CD4-positive, alpha-beta T cell treated with Interleukin-2 at 100 ng/mL for 4 hours (primary cell): ENCODE data around the gene CERS1.

Experiments
- DNase-seq: peaks from one replicate; pipeline ENCODE4 v3.0.0-alpha.2; 2020; ENCODE audit warnings: low spot score

CERS1 gene

GRCh38 chr19:18898607-18899408 lies 2.9 kb upstream of the CERS1 start:
- DNase-seq: no peak

DNA sequence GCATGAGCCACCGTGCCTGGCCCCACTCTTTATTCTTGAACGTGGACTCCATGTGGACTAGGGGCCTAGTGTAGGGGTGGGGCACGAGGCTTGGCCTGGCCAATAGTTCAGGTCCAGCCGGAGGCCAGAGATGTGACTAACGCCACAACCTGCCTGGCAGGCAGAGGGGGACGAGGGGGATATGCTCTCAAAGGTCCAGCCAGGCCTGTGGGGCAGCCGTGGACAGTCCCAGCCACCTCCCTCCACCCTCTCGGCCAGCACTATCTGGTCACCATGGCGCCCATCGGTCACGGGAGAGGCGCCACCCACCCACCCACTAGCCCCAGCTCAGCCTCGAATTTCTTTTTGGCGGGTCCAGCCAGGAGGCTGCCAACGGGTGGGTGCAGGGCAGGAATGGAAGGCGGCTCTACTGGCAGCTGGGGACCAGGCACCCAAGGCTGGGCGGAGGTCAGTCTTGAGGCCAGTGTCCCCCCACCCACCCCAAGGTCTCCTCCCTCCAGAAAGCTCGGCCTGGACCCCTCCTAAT lies 2.2 kb upstream of the CERS1 start:
- no peak for DNase-seq

DNA sequence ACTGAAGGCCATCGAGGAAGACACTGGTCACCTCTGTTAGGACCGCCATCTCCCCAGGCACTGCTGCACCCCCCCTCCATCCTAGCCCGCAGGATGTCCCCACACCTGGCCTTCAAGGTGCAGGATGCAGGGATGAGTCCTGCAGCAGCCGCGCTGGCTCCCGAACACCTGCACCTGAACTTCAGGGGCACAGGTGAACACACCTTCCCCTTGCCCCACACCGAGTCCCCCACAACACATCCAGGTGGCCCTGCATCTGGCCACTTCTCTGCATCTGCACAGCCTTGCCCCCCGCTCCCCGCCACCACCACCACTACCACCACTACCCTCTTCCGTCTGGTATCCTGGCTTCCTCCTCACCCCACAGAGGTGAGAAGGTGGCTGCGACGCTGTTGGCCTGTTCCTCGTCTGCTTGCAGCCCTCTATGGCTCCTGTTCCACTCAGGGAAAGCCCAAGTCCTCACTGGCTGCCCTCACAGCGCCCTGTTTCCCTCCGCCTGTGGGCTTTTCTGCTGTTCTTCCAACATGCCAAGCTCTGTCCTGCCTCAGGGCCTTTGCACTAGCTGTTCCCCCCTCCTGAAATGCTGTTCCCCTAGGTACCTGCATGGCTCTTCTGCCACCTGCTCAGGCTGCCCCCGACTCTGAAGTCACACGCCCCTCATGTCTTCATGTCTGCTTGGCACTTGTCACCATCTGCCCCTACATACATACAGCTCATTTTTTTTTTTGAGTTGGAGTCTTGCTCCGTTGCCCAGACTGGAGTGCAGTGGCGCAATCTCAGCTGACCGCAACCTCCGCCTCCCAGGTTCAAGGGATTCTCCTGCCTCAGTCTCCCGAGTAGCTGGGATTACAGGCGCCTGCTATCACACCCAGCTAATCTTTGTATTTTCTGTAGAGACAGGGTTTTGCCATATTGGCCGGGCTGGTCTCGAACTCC lies 1.4 kb upstream of the CERS1 start:
- no peak for DNase-seq

DNA sequence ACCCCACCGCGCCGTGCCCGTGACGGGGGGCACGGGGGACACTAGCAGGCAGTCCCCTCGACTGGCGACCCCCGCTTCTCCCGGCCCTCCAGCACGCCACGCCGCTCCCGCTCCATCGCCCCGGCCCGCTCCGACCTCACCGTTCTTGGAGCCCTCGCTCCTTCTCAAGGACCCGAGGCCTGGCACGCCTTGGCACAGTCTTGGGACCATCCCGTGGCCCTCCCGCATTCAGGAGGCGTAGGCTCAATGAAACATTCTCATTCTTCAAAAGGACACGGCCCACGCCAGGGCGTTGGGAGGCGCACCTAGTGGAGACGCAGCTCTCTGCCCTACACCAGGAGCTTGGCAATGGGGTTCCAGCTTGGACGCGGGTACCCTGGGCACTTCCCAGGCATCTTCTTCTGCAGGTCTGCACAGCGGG lies 473 bp upstream of the CERS1 start:
- DNase-seq: no peak

GRCh38 chr19:18895038-18895823 lies 727 bp downstream of the CERS1 start:
- no peak for DNase-seq

DNA sequence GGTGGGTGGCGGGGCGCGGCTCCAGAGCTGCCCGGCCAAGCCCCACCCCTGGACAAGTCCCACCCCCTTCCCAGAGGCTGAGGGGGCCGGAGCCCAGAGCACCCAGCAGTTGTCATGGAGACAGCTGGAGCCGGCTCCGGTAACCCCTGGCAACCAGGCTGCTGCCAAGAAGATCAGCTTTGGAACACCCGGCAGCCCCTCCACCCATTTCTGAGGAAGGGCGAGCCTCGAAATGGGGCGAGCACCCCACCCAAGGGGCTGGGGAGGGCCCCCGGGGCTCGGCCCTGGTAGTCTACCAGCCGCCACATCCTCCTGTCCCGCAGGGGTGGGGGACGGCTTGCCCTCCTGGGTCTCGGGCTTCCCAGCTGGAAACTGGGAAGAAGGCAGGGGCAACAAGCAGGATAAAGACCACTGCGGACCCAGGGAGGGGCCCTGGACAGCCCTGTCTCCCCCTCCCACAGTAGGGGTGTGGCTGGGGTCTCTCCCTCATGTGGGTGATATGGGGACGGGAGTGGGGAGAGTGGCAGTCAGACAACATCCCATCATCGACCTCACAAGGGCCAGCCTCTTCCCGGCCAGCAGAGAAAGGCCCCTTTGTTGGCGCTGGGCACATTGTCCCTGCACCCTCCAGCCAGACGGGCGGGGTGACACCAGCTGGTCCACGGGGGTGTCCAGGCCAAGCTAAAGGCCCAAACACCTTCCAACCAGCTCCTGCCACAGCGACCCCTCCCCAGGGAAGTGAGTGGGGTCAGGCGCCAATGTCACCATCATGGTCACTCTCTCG lies 1.5 kb downstream of the CERS1 start:
- DNase-seq: no peak

DNA sequence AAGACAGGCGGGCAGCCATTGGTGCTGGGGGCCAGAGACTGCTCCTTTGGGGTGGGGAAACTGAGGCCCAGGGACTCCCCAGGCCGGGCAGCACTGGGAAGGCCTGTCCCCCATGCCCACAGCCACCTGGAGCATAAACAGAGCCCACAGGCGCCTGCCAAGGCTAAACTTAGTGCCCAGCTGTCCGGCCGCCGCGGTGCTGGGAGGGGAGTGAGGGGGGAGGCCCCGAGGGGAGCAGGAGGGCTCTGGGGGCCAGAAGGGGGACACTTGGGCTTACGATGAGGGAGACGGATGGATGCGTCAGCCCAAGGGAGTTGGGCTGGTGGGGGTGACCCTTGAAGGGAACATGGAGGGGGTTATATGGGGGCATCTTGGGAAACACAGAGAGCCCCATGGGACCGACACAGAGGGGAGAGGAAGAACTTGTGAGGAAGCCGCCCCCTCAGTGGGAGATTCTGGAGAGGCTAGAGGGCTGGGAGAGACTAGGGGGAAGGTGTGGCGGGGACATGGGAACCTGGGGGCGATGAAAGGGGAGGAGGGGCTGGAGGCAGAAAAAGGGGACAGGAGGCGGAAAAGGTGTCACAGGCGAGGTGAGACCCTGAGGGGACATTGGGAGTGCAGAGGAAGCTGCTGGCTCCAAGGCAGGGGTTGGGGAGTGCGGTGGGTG lies 2.2 kb downstream of the CERS1 start:
- DNase-seq: no peak

- DNase-seq: no peak
These were observed 5.8 kb downstream of the CERS1 start for GRCh38 chr19:18889949-18890745.

DNA sequence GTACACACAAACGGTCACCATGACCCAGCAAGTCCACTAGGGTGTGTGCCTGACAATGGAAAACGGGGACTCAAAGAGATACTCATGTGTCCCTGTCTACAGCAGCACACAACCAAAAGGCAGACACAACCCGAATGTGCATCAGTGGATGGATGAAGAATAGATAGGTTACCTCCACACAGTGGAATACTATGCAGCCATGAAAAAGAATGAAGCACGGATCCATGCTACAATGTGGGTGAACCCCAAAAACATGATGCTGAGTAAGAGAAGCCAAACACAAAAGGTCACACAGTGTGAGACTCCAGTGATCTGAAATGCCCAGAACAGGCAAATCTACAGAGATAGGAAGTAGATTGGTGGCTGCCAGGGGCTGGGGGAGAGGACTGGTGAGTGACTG lies 9.0 kb downstream of the CERS1 start:
- DNase-seq: no peak

DNA sequence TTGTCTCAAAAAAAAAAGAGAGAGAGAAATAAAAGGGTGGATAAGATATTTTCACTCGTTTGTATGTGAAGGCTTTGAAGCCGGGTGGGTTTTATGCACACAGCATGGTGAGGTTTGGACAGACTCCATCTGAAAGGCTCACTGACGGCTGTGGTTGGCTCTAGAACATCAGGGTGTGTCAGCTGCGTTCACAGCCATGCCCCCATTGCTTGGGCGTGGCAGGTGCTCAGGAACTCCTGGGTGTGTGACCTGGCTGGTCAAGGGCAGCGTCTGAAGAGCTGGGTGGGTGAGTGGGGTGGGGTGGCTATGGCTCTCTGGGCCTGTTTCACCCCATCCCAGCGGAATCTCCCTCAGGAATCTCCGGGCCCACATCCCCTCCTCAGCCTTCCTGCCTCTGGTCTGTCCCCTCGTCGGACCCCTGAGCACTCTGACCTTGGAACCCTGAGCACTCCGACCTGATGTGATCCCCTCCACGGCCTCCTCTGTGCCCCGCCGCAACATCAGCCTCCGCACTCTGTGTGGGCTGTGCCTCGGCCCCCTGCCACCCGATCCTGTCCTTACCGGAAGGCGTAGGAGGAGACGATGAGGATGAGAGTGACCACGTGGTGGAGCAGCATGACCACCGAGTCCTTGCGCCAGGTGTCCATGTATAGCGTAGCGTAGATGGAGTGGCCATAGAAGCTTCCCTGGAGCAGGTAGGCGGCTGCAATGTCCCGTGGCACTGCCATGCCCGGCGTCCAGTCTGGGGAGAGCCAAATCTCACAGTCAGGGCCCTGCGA lies 12.2 kb downstream of the CERS1 start:
- no peak for DNase-seq

- DNase-seq: no peak
These were observed 14.5 kb downstream of the CERS1 start for GRCh38 chr19:18881491-18881890.

DNA sequence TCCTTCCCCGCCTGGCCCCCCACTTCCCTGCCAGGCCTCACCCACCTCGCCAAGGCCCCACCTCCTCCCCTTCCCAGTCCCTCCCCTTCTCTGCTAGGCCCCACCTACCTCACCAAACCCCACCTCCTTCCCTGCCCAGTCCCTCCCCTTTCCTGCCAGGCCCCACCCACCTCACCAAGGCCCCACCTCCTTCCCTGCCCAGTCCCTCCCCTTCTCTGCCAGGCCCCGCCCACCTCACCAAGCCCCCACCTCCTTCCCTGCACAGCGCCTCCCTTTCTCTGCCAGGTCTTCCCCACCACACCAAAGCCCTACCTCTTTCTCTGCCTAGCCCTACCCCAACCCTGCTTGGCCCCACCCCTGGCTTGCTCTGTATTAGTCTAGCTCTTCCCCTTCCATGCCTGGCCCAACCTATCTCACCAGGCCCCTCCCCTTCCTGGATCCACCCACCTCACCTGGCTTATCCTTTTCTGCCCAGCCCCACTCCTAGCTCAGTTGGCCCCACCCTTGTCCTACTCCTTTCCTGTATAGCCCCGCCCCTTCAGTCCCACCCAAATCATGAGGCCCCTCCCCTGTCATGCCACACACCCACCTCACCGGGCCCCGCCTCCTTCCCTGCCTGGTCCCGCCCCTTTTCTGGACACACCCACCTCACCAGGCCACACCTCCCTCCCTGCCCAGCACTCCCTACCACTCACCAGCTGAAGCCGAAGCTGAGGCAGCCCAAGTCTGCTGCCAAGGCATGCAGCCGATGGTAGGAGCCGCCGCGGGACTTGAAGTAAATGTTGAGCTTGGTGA lies 16.2 kb downstream of the CERS1 start:
- no peak for DNase-seq

GRCh38 chr19:18878858-18879578 lies 16.9 kb downstream of the CERS1 start:
- DNase-seq: no peak

GRCh38 chr19:18878058-18878797 lies 17.7 kb downstream of the CERS1 start:
- no peak for DNase-seq

GRCh38 chr19:18876865-18877264 lies 19.1 kb downstream of the CERS1 start:
- DNase-seq: no peak

GRCh38 chr19:18875726-18876125 lies 20.2 kb downstream of the CERS1 start:
- DNase-seq: no peak

DNA sequence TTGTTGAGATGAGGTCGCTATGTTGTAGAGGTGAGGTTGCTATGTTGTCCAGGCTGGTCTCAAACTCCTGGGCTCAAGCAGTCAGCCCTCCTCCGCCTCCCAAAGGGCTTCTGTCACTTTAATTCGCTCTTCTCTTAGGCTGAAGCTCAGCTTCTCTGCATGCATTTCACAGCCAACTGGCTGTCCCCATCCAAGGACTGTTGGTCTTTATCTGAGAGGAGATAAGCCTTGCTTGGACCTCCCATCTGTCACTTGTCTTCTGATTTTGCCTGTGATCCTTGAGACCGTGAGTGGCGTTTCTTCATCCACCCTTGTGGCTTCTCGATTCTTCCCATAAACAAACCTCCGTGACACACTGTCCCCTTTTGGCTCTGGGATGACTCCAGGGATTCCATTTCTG lies 24.4 kb downstream of the CERS1 start:
- DNase-seq: no peak
